NAMALWA (cell line): Measurements from ENCODE around the gene NFYC.

Experiments
- DNase-seq: peaks from one replicate; pipeline ENCODE4 v3.0.0-alpha.2; 2015; ENCODE audit warnings: low spot score

Gene NFYC

DNA sequence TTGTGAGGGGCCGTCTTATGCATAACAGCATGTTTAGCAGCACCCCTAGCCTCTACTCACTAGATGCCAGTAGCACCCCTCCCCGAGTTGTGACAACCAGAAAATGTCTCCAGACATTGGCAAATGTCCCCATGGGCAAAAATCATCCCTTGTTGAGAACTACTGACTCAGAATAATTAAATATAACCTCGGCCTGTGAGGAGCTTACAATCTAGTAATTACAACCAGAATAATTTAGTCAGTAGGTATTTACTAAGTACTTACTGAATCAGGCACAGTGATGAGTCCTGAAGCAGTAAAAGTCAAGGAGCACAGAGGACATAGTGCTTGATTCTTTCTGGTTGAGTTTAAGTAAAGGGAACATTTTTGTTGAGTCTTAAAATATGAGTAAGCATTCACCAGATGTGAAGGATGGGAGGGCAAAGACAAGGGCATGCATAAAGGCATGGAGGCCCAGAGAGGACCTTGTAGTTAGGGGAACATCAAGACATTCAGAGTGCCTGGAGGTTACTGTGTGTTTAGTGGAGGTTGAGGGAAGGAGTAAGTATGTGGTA is 48.0 kb downstream of the NFYC start:
- DNase-seq, result no peak

GRCh38 chr1:40740039-40740996 is 48.8 kb downstream of the NFYC start:
- no peak for DNase-seq

- no peak for DNase-seq
These were observed 49.7 kb downstream of the NFYC start for GRCh38 chr1:40740997-40741736.

DNA sequence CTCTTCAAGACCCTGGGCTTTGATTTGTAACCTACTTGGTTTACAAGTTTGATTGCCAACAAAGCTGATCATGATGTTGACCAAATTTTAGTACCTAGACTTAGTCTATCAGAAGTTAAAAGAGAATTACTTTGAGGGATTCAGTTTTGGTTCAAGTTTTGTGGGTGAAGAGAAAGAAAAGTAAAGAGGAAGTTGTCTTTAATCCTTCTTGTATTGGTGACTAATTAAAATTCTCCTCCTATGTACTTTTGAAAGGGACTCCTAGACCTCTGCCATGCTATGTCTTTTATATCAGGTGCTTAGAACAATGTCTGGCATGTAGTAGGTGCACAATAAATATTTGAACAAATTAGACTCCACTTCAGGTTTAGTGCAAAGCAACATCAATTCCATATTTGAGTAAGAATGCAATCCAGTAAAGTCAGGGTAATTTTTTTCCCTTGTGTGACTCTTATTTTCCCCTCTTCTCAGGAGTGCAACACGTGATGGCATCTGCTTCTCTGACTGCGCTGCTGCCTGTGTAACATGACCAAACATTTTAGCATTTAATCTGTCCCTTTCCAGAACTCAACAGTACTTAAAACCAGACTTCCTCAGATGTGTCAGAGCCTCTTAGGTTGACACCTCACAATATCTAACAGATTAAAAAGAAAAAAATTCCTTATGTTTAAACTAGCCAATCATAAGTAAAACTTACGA is 51.0 kb downstream of the NFYC start:
- no peak for DNase-seq

DNA sequence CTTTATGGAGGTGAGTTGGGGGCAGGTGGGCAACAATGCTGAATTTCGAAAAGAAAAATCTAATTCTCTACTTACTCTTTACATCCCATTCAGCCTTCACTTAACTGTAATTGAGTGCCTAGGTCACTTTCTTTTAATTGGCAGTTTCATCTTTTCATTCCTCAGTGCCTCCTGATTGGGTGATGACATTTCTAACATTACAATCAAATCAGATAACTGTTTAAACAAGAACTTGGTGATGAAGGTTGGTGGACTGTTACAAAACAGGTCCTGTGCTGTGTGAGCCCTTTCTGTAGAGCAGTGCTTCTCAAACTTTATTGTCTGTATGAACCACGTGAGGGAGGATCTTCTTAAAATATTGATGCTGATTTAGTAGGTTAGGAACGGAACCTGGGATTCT is 51.9 kb downstream of the NFYC start:
- DNase-seq, result no peak

DNA sequence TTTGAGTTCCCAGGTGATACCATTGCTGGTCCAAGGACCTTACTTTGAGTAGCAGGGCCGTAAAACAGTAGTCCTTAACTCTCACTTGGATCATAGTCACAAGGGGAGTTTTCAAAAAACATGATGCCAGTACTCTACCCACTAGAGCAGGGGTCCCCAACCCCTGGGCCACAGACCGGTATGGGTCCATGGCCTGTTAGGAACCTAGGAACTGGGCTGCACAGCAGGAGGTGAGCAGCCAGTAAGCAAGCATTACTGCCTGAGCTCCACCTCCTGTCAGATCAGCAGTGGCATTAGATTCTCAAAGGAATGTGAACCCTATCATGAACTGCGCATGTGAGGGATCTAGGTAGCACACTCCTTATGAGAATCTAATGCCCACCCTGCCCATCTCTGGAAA is 52.4 kb downstream of the NFYC start:
- no peak for DNase-seq

DNA sequence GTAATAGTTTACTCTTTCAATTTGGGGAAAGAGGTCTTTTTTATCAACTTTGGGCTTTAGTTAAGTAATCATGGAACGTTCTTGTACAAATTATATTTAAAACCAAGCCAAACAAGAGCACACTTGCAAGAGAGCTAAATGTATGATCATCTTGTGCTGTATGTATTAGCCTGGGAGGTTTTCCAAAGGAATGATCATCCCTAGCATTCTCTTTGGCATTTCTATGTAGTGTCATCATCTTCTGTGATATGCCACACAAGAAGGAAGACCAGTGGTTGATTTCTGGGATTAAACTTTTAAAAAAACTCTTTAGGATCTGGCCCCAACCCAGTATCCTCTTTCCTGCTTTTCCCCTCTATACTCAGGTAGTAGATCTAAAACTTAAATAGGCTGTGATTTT is 53.7 kb downstream of the NFYC start:
- DNase-seq, result no peak

DNA sequence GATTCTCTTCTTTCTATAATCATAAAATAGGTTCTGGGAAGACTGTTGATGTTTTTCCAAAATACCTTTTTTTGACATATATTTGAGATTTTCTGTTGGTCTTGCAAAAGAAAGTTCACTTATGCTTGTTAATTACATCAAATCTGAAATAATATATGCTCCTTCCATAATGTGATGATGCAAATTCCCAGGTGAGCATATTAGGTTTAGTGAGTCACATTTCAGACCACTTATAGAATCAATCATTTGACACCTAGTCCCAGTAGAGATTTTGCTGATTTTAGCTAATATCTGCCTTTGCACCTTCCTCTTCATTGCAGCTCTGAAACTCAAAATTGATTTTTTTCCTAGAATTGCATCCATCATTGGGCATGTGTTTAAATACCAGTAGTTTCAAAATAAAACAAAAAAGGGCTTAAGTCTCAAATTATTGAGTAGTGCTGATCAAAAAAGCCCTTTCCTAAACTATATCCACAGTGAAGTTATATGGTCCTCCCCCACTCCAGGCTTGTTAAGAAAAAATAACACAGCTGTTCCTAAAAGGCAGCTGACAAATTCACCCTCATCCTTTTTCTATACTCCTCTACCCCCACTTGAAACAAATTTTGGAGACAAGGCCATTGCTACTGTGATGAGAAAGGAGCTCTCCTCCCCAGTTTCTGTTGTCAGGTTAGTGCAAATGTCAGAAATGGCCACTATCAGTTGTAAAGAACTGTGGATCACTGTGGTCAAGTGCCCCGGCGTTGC is 55.0 kb downstream of the NFYC start:
- no peak for DNase-seq

DNA sequence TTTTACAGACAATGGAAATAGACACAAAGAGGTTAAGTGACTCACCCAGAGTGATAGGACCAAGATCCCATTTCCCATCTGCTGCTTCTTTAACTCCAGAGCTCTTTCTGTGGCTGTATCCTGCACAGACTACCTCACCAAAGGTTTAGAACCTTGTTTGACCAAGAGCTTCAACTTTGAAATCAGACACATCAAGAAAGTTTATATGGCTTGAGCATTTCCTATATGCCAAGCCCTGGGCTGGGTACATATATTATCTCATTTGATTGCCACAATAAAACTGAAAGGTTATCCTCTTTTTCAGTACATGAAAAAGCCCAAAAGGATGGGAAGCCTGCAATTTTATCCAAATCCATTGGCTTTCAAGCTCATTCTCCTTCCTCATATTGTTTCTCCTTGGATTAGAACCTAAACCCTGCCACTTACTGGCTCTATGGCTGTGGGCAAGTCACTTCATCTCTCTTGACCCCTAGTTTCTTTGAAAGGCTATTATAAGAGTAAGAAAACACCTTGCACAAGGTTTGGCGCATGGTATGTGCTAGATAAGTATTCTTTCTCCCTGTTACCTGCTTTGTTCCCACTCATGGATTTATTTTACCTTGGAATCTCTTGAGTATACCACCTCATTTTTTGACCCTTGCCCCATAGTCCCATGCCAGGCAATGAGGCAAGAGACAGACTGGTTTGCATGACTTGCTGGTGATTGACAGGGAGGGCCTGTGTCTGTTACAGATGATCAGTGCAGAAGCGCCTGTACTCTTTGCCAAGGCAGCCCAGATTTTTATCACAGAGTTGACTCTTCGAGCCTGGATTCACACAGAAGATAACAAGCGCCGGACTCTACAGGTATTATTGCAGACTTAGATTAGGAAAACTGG is 57.6 kb downstream of the NFYC start:
- DNase-seq, result no peak

- DNase-seq, result no peak
These were observed 58.3 kb downstream of the NFYC start for GRCh38 chr1:40749817-40750216.

- DNase-seq, result no peak
These were observed 59.0 kb downstream of the NFYC start for GRCh38 chr1:40750451-40750908.

DNA sequence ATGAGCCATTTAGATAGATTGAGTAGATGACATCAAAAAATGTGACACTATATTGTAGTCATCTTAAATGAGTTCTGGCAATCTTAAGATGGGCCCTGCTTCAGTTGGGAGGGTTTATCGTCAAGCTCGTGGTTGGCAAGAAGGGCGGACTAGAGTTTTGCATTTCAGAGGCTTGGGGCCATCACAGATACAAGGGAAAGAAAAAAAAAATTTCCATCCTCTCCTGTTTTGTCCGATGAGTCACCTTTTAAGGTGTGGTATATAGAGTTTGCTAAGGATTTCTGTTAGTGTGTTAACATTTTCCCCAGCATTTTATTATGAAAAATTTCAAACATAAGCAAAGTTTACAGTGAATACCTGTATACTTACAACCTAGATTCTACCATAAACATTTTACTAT is 60.3 kb downstream of the NFYC start:
- no peak for DNase-seq

- no peak for DNase-seq
These were observed 61.8 kb downstream of the NFYC start for GRCh38 chr1:40753142-40753882.

GRCh38 chr1:40754201-40754600 is 62.7 kb downstream of the NFYC start:
- no peak for DNase-seq

GRCh38 chr1:40755067-40755466 is 63.6 kb downstream of the NFYC start:
- no peak for DNase-seq

DNA sequence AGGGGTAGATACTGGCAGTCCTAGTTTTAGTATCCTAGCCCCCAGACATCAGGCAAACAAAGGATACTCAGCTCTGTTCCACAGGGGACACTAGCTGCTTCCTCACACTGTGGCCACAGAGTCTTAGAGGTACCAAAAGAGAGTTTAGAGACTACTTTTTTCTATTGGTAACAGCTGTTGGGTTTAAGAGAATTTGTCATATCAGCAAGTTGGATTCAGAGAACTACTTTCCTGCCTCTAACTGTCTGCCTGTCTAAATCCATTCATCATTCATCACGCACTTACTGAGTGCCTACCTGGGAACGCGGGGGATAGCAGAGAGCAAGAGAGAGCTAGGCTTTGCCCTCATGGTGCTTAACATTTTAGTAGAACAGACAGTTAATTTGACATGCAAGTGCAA is 65.0 kb downstream of the NFYC start:
- no peak for DNase-seq

- no peak for DNase-seq
These were observed 65.6 kb downstream of the NFYC start for GRCh38 chr1:40757084-40757483.

DNA sequence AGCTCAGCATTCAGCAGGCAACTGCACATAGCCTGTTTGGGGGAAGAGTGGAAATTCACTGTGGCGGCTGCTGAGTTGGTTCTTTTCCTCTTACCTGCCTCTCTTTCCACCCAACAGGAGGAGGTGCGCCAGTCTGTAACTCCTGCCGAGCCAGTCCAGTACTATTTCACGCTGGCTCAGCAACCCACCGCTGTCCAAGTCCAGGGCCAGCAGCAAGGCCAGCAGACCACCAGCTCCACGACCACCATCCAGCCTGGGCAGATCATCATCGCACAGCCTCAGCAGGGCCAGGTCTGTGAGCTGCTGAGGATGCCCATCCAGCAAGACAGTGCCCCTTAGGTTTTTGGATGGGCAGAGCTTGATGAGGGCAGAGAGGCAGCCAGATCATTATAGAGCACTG is 66.5 kb downstream of the NFYC start:
- DNase-seq, result no peak

- no peak for DNase-seq
These were observed 67.3 kb downstream of the NFYC start for GRCh38 chr1:40758578-40759343.
